IMR-90 (cell line): ENCODE results near the gene CIB2. TPM values are rescaled to one million over a fixed set of nuclear protein-coding genes. Genes with fewer than 3 reads are reported as not detected.

Experiments used
- ATAC-seq: fragments of 200-7000 bp; cut with Tn5 transposase; 2 replicates; pipeline ENCODE4 v1.9.1; 2020; ENCODE audit warnings: low read depth, mild to moderate bottlenecking, moderate library complexity
- BruUV-seq: library from RNA; stranded (reverse); fragments of 400-500 nt; replicated peaks from 2 replicates; lab custom pipeline; 2021; lab: Mats Ljungman, UMichigan
- CTCF ChIA-PET: fragments of 300-600 bp; formaldehyde crosslinking; extraction: SDS; loops from one replicate; lab custom pipeline; 2021; ENCODE audit warnings: antibody characterized with exemption; lab: Yijun Ruan, JAX
- POLR2A ChIA-PET: fragments of 300-600 bp; sonication (Branson Sonifier 250); formaldehyde crosslinking; loops from one replicate; lab custom pipeline; 2022; ENCODE audit warnings: antibody characterized with exemption; ENCODE audit not compliant: unreplicated experiment; lab: Charles Lee
- DNase-seq: peaks from one replicate; pipeline ENCODE4 v3.0.0; 2013
- H2AFZ ChIP-seq: replicated peaks from 2 replicates; pipeline ENCODE3; 2013; ENCODE audit warnings: low read length, mild to moderate bottlenecking; ENCODE audit not compliant: poor library complexity
- H2AK5ac ChIP-seq: 2 replicates; pipeline ENCODE4 v1.6.1; 2013; ENCODE audit warnings: low read depth, low read length, inconsistent platforms
- H2AK9ac ChIP-seq: replicated peaks from 2 replicates; pipeline ENCODE3; 2013; ENCODE audit warnings: mild to moderate bottlenecking, low read depth, low read length, moderate library complexity; ENCODE audit not compliant: poor library complexity
- H2BK120ac ChIP-seq: 2 replicates; pipeline ENCODE4 v1.6.1; 2013; ENCODE audit warnings: low read depth, low read length, inconsistent platforms
- H2BK15ac ChIP-seq: 3 replicates; pipeline ENCODE4 v1.6.1; 2013; ENCODE audit warnings: low read depth, low read length, inconsistent platforms
- H2BK20ac ChIP-seq: 2 replicates; pipeline ENCODE4 v1.6.1; 2013; ENCODE audit warnings: low read depth, mild to moderate bottlenecking, inconsistent platforms, low read length, moderate library complexity
- H2BK5ac ChIP-seq: 2 replicates; pipeline ENCODE4 v1.6.1; 2013; ENCODE audit warnings: mild to moderate bottlenecking, low read depth, low read length, inconsistent platforms; ENCODE audit not compliant: poor library complexity, severe bottlenecking
- H3K14ac ChIP-seq: replicated peaks from 2 replicates; pipeline ENCODE4 v1.6.1; 2013; ENCODE audit warnings: low read depth, low read length, inconsistent platforms
- H3K18ac ChIP-seq: 2 replicates; pipeline ENCODE4 v1.6.1; 2013; ENCODE audit warnings: low read depth, low read length, control low read depth
- H3K23ac ChIP-seq: 2 replicates; pipeline ENCODE4 v1.6.1; 2013; ENCODE audit warnings: low read depth, low read length, inconsistent platforms
- H3K27ac ChIP-seq: 2 replicates; pipeline ENCODE4 v1.5.1; 2013; ENCODE audit warnings: mild to moderate bottlenecking, control low read depth, low read length; ENCODE audit not compliant: insufficient read depth
- H3K27me3 ChIP-seq: 2 replicates; pipeline ENCODE4 v1.6.1; 2013; ENCODE audit warnings: low read length; ENCODE audit not compliant: control insufficient read depth, insufficient read depth
- H3K36me3 ChIP-seq: 2 replicates; pipeline ENCODE4 v1.6.1; 2013; ENCODE audit warnings: low read length, mixed read lengths; ENCODE audit not compliant: control insufficient read depth, insufficient read depth
- H3K4ac ChIP-seq: 2 replicates; pipeline ENCODE4 v1.6.1; 2013; ENCODE audit warnings: low read depth, low read length, inconsistent platforms
- H3K4me1 ChIP-seq: 2 replicates; pipeline ENCODE4 v1.6.1; 2013; ENCODE audit warnings: low read length, mixed read lengths; ENCODE audit not compliant: control insufficient read depth, insufficient read depth
- H3K4me2 ChIP-seq: 2 replicates; pipeline ENCODE4 v1.6.1; 2013; ENCODE audit warnings: low read depth, mild to moderate bottlenecking, control low read depth, low read length, moderate library complexity
- H3K4me3 ChIP-seq: 2 replicates; pipeline ENCODE4 v1.5.1; 2013; ENCODE audit warnings: low read depth, mild to moderate bottlenecking, control low read depth, low read length, moderate library complexity; ENCODE audit not compliant: insufficient read depth
- H3K56ac ChIP-seq: 2 replicates; pipeline ENCODE4 v1.6.1; 2013; ENCODE audit warnings: low read length, inconsistent platforms; ENCODE audit not compliant: insufficient read depth; ENCODE audit errors: extremely low read depth
- H3K79me1 ChIP-seq, 2 experiments: 2 replicates each; pipeline ENCODE4 v1.6.1; 2013; ENCODE audit warnings: low read length in 2 of 2, inconsistent platforms in 1 of 2, low read depth in 1 of 2
- H3K9ac ChIP-seq: 2 replicates; pipeline ENCODE4 v1.6.1; 2013; ENCODE audit warnings: low read depth, low read length, control low read depth
- H3K9me1 ChIP-seq: 2 replicates; pipeline ENCODE4 v1.6.1; 2013; ENCODE audit warnings: low read length, inconsistent platforms; ENCODE audit not compliant: insufficient read depth
- H3K9me3 ChIP-seq: 2 replicates; pipeline ENCODE4 v1.6.1; 2013; ENCODE audit warnings: low read length; ENCODE audit not compliant: control insufficient read depth, insufficient read depth
- H4K20me1 ChIP-seq: 2 replicates; pipeline ENCODE4 v1.6.1; 2013; ENCODE audit warnings: low read length, inconsistent platforms; ENCODE audit not compliant: insufficient read depth
- H4K5ac ChIP-seq: 2 replicates; pipeline ENCODE4 v1.6.1; 2013; ENCODE audit warnings: mild to moderate bottlenecking, low read depth, low read length, control low read depth
- H4K8ac ChIP-seq, 2 experiments: 2 replicates each; pipeline ENCODE4 v1.6.1; 2013; ENCODE audit warnings: low read depth in 2 of 2, low read length in 2 of 2, control low read depth in 1 of 2, inconsistent platforms in 1 of 2
- H4K91ac ChIP-seq: 2 replicates; pipeline ENCODE4 v1.6.1; 2013; ENCODE audit warnings: low read depth, low read length, inconsistent platforms; ENCODE audit not compliant: insufficient read depth
- CEBPB ChIP-seq: IDR thresholded peaks from 2 replicates; pipeline ENCODE4 v1.6.1; 2012; ENCODE audit warnings: low read depth, low read length, improper control_type of control experiment
- FOS ChIP-seq: fragments of 150-350 bp; IDR thresholded peaks from 2 replicates; pipeline ENCODE4 v1.6.1; 2016; ENCODE audit warnings: low read depth, low read length
- MAFK ChIP-seq: IDR thresholded peaks from 2 replicates; pipeline ENCODE4 v1.6.1; 2012; ENCODE audit warnings: low read depth, low read length, improper control_type of control experiment
- MAZ ChIP-seq: IDR thresholded peaks from 2 replicates; pipeline ENCODE4 v1.6.1; 2012; ENCODE audit warnings: low read depth, mild to moderate bottlenecking, low read length, improper control_type of control experiment, moderate library complexity, borderline replicate concordance
- MXI1 ChIP-seq: IDR thresholded peaks from 2 replicates; pipeline ENCODE4 v1.6.1; 2012; ENCODE audit warnings: low read depth, mild to moderate bottlenecking, low read length, moderate library complexity, borderline replicate concordance
- RAD21 ChIP-seq: IDR thresholded peaks from 2 replicates; pipeline ENCODE4 v1.6.1; 2012; ENCODE audit warnings: low read length, improper control_type of control experiment
- RFX5 ChIP-seq: IDR thresholded peaks from 2 replicates; pipeline ENCODE4 v1.8.0; 2012; ENCODE audit warnings: low read depth, mild to moderate bottlenecking, low read length, moderate library complexity
- WGBS, 2 experiments: methylation state at CpG; one replicate each; pipeline versions ENCODE4 v1.1.5 to v1.1.7; 2013; ENCODE audit warnings: missing lambda C conversion rate in 2 of 2; ENCODE audit not compliant: insufficient read length in 1 of 2; ENCODE audit errors: extremely low coverage in 2 of 2; 5-methylcytosine and 5-hydroxymethylcytosine counted together
- dilution Hi-C: fragments of 300-500 bp; cut with HindIII; formaldehyde crosslinking; loops from one replicate; pipeline ENCODE4 v1.14.3; 2018; ENCODE audit warnings: low sequenced_read_pairs; ENCODE audit not compliant: unreplicated experiment
- in situ Hi-C: fragments of 300-500 bp; cut with MboI; formaldehyde crosslinking; loops from 3 replicates; pipeline ENCODE4 v1.14.3; 2019; ENCODE audit warnings: low sequenced_read_pairs, inconsistent platforms, mixed read lengths
- intact Hi-C: fragments of 100-400 bp; cut with micrococcal nuclease; formaldehyde crosslinking; loops from 2 replicates; pipeline ENCODE4 v1.10.0; 2022
- polyA plus RNA-seq, 3 experiments: library from polyadenylated mRNA; depleted of rRNA; stranded (reverse); fragments of >200 nt; gene quantifications; 2 replicates each; pipeline ENCODE4 v1.2.3, GENCODE V29; 2012; ENCODE audit warnings: low replicate concordance in 1 of 3
- total RNA-seq: library from RNA; depleted of rRNA; stranded (reverse); fragments of >200 nt; gene quantifications from 2 replicates; pipeline ENCODE4 v1.2.3, GENCODE V29; 2012
- TF ChIP-seq, protein P1 (sequence below): fragments of 150-350 bp; IDR thresholded peaks from 2 replicates; pipeline ENCODE4 v1.6.1; 2017; ENCODE audit warnings: mild to moderate bottlenecking, antibody characterized with exemption, low read length, low read depth

Gene CIB2
- total and polyA plus RNA-seq, 2 of the 4 experiments (the other 2 are of a cell fraction): 2.2 to 2.4 TPM

- no peaks in the 10 kb centered on the region for H4K20me1 ChIP-seq
- H2BK20ac ChIP-seq: no peak overlapping the region
- no peak overlapping the region for H3K56ac ChIP-seq
- no peak overlapping the region for H3K27ac ChIP-seq
- H3K9me1 ChIP-seq: no peaks in the 10 kb centered on the region
- no peak overlapping the region for H4K91ac ChIP-seq
- no peak overlapping the region for H3K18ac ChIP-seq
- H3K79me1 ChIP-seq: no peaks in the 10 kb centered on the region
- ChIA-PET POLR2A (no interaction called here), CTCF (no interaction called here)
- ATAC-seq: no peak
- H2AFZ ChIP-seq: no peak overlapping the region
- H3K36me3 ChIP-seq: no peaks in the 10 kb centered on the region
- H3K9me3 ChIP-seq: no peaks in the 10 kb centered on the region
- H3K9ac ChIP-seq: no peak overlapping the region
- no CpG with 5 or more reads among the region's 5 CpGs for WGBS, 2 experiments
- H2BK120ac ChIP-seq: no peak overlapping the region
- H3K4me3 ChIP-seq: no peak overlapping the region
- H3K4me2 ChIP-seq: no peak overlapping the region
- H2AK9ac ChIP-seq: no peak overlapping the region
- TF ChIP-seq FOS (no peak), MAFK (no peak), MAZ (no peak), RFX5 (no peak), CEBPB (no peak), MXI1 (no peak), RAD21 (no peak)
- TF ChIP-seq, protein P1, sequence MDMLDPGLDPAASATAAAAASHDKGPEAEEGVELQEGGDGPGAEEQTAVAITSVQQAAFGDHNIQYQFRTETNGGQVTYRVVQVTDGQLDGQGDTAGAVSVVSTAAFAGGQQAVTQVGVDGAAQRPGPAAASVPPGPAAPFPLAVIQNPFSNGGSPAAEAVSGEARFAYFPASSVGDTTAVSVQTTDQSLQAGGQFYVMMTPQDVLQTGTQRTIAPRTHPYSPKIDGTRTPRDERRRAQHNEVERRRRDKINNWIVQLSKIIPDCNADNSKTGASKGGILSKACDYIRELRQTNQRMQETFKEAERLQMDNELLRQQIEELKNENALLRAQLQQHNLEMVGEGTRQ: no peak
- dilution Hi-C loops: no loop called here
- no peak overlapping the region for H2AK5ac ChIP-seq
- BruUV-seq: no TSS peak
- no peak for DNase-seq
- no peak overlapping the region for H2BK5ac ChIP-seq
- no peak overlapping the region for H3K23ac ChIP-seq
- no peak overlapping the region for H3K4ac ChIP-seq
- H3K27me3 ChIP-seq: peaks cover 12% of the 10 kb centered on the region
- no peak overlapping the region for H4K5ac ChIP-seq
- H3K4me1 ChIP-seq: no peaks in the 10 kb centered on the region
- intact Hi-C loops: no loop called here
- in situ Hi-C loops: no loop called here
- no peak overlapping the region for H3K14ac ChIP-seq
- no peak overlapping the region for H2BK15ac ChIP-seq
- H4K8ac ChIP-seq: no peak overlapping the region
Measured at GRCh38 chr15:78179906-78180305, 48.7 kb upstream of the CIB2 start.
